ENCODE measurements around the gene WNT2B. TPM values are rescaled to one million over a fixed set of nuclear protein-coding genes. Genes with fewer than 3 reads are reported as not detected.

WNT2B gene
- total and polyA plus RNA-seq, 4 donors: 1.9 to 6.3 (median 4.1) TPM

DNA sequence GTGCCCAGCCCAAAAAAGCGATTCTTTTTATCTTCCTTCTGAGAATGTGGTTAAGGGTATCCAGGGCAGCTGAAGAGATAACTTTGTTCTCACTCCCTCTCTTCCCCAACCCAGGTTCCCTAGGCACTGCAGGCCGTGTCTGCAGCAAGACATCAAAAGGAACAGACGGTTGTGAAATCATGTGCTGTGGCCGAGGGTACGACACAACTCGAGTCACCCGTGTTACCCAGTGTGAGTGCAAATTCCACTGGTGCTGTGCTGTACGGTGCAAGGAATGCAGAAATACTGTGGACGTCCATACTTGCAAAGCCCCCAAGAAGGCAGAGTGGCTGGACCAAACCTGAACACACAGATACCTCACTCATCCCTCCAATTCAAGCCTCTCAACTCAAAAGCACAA is 11.4 kb downstream of the WNT2B start:
- DNase-seq: no peak
- WGBS, 2 donors: 47 to 76% methylated on average over 9 of the region's 9 CpGs
- H3K9ac ChIP-seq (ENCODE audit: insufficient read depth in 1 of 2, low read length in 2 of 2): no peak overlapping the region
- no peak overlapping the region for H3K27ac ChIP-seq (ENCODE audit: low read depth in 1 of 2, low read length in 1 of 2)
- H3K27me3 ChIP-seq (ENCODE audit: control insufficient read depth in 3 of 3, insufficient read depth in 3 of 3, low read length in 2 of 3): no peaks in the 10 kb centered on the region
- no peak for ATAC-seq (ENCODE audit: insufficient read depth, low FRiP score)
- peaks cover 0 to 10% (median 6%) of the 10 kb centered on the region in 4 donors for H3K36me3 ChIP-seq (ENCODE audit: control insufficient read depth in 4 of 4, insufficient read depth in 4 of 4, low read length in 4 of 4)
- no peaks in the 10 kb centered on the region for H3K9me3 ChIP-seq (ENCODE audit: control insufficient read depth in 4 of 4, insufficient read depth in 3 of 4, low read length in 3 of 4)
- no peak overlapping the region for H3K4me3 ChIP-seq
- TF ChIP-seq, protein P1, sequence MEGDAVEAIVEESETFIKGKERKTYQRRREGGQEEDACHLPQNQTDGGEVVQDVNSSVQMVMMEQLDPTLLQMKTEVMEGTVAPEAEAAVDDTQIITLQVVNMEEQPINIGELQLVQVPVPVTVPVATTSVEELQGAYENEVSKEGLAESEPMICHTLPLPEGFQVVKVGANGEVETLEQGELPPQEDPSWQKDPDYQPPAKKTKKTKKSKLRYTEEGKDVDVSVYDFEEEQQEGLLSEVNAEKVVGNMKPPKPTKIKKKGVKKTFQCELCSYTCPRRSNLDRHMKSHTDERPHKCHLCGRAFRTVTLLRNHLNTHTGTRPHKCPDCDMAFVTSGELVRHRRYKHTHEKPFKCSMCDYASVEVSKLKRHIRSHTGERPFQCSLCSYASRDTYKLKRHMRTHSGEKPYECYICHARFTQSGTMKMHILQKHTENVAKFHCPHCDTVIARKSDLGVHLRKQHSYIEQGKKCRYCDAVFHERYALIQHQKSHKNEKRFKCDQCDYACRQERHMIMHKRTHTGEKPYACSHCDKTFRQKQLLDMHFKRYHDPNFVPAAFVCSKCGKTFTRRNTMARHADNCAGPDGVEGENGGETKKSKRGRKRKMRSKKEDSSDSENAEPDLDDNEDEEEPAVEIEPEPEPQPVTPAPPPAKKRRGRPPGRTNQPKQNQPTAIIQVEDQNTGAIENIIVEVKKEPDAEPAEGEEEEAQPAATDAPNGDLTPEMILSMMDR (IDR thresholded peaks at IDR 0.05; ENCODE audit: control extremely low read depth, extremely low read depth): no peak
- H3K4me1 ChIP-seq (ENCODE audit: control insufficient read depth in 5 of 5, insufficient read depth in 5 of 5, low read length in 5 of 5): peaks cover 0 to 3% (median 0%) of the 10 kb centered on the region in 5 donors

DNA sequence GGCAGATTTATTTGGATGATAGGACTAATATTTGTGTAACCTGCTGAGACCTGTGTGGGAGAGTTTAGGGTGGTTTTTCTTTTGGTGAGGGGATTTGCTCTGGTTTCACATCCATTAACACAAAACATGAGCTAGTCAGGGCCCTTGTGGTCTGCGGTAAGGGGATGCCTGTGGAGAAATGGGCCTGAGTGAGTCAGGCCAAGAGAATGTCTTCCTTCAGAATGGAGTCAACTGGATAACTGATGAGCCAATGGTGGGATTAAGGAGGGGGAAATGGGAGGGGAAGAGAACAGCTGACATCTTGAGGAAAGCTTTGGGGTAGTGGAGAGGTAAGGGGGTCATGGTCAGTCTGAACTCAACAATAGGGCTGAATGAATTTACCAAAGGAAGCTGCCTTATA is 13.9 kb downstream of the WNT2B start:
- Histone ChIP-seq H3K27ac (ENCODE audit: low read depth in 1 of 2, low read length in 1 of 2) (no peak overlapping the region), H3K27me3 (ENCODE audit: control insufficient read depth in 3 of 3, insufficient read depth in 3 of 3, low read length in 2 of 3) (no peaks in the 10 kb centered on the region), H3K9me3 (ENCODE audit: control insufficient read depth in 4 of 4, insufficient read depth in 3 of 4, low read length in 3 of 4) (no peaks in the 10 kb centered on the region), H3K4me1 (ENCODE audit: control insufficient read depth in 5 of 5, insufficient read depth in 5 of 5, low read length in 5 of 5) (peaks cover 0 to 3% (median 0%) of the 10 kb centered on the region in 5 donors), H3K9ac (ENCODE audit: insufficient read depth in 1 of 2, low read length in 2 of 2) (no peak overlapping the region), H3K36me3 (ENCODE audit: control insufficient read depth in 4 of 4, insufficient read depth in 4 of 4, low read length in 4 of 4) (peaks cover 3 to 12% (median 8%) of the 10 kb centered on the region in 4 donors), H3K4me3 (no peak overlapping the region)
- DNase-seq (no peak), ATAC-seq (ENCODE audit: insufficient read depth, low FRiP score) (no peak)
- TF ChIP-seq, protein P1 (IDR thresholded peaks at IDR 0.05; ENCODE audit: control extremely low read depth, extremely low read depth): no peak
- 85 to 86% methylated on average over 1 of the region's 1 CpG for WGBS, 2 donors

DNA sequence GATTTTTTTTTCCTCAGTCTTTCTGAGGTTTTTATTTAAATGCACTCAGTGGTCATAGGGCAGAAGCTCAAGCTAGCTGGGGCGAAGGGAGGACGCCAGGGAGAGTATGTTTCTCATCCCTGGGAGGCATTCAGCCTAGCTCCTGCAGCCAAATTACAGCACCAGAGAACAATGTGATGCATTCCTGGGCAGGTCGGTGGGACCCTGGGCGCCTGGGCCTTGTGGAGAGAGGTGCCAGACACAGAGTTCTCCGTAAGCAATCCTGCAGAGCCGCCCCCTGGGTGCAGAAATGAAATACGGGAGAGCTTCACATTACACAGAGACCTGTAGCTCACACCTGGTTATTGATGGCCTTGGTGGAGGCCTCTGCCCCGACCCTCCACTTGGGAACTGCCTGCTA is 15.5 kb downstream of the WNT2B start:
- 79 to 80% methylated on average over 8 of the region's 8 CpGs for WGBS, 2 donors
- H3K27ac ChIP-seq (ENCODE audit: low read depth in 1 of 2, low read length in 1 of 2): no peak overlapping the region
- H3K36me3 ChIP-seq (ENCODE audit: control insufficient read depth in 4 of 4, insufficient read depth in 4 of 4, low read length in 4 of 4): peaks cover 6 to 14% (median 9%) of the 10 kb centered on the region in 4 donors
- H3K9me3 ChIP-seq (ENCODE audit: control insufficient read depth in 4 of 4, insufficient read depth in 3 of 4, low read length in 3 of 4): no peaks in the 10 kb centered on the region
- TF ChIP-seq, protein P1 (IDR thresholded peaks at IDR 0.05; ENCODE audit: control extremely low read depth, extremely low read depth): no peak
- no peaks in the 10 kb centered on the region for H3K4me1 ChIP-seq (ENCODE audit: control insufficient read depth in 5 of 5, insufficient read depth in 5 of 5, low read length in 5 of 5)
- no peak for DNase-seq
- no peak overlapping the region for H3K4me3 ChIP-seq
- no peak for ATAC-seq (ENCODE audit: insufficient read depth, low FRiP score)
- no peak overlapping the region for H3K9ac ChIP-seq (ENCODE audit: insufficient read depth in 1 of 2, low read length in 2 of 2)
- no peaks in the 10 kb centered on the region for H3K27me3 ChIP-seq (ENCODE audit: control insufficient read depth in 3 of 3, insufficient read depth in 3 of 3, low read length in 2 of 3)

DNA sequence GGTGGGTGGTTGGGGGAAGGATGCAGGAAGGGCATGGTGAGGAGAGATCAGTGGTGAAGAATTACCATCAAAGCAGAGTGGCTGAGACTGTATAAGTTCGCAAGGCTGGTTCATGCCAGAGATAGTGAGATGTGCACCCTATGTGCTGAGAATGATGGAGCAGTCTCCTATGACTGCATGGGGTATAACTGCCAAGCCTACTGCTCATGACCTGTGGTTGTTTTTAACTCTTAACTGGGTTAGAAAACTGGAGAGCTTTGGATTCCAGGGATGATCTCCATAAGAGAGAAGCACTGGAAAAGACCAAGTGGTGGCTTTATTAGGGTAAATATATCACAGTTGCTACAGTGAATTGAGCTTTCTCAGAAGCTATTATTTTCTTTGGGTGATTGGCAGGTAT is 16.2 kb downstream of the WNT2B start:
- H3K9ac ChIP-seq (ENCODE audit: insufficient read depth in 1 of 2, low read length in 2 of 2): no peak overlapping the region
- ATAC-seq (ENCODE audit: insufficient read depth, low FRiP score) (no peak), DNase-seq (no peak)
- no peaks in the 10 kb centered on the region for H3K4me1 ChIP-seq (ENCODE audit: control insufficient read depth in 5 of 5, insufficient read depth in 5 of 5, low read length in 5 of 5)
- peaks cover 6 to 14% (median 9%) of the 10 kb centered on the region in 4 donors for H3K36me3 ChIP-seq (ENCODE audit: control insufficient read depth in 4 of 4, insufficient read depth in 4 of 4, low read length in 4 of 4)
- TF ChIP-seq, protein P1 (IDR thresholded peaks at IDR 0.05; ENCODE audit: control extremely low read depth, extremely low read depth): no peak
- 94 to 96% methylated on average over 1 of the region's 1 CpG for whole genome bisulfite sequencing, 2 donors
- no peaks in the 10 kb centered on the region for H3K9me3 ChIP-seq (ENCODE audit: control insufficient read depth in 4 of 4, insufficient read depth in 3 of 4, low read length in 3 of 4)
- H3K27me3 ChIP-seq (ENCODE audit: control insufficient read depth in 3 of 3, insufficient read depth in 3 of 3, low read length in 2 of 3): no peaks in the 10 kb centered on the region
- no peak overlapping the region for H3K4me3 ChIP-seq
- H3K27ac ChIP-seq (ENCODE audit: low read depth in 1 of 2, low read length in 1 of 2): no peak overlapping the region
